ENCODE data around the gene RHBDL1. TPM values are rescaled to one million over a fixed set of nuclear protein-coding genes. Genes with fewer than 3 reads are reported as not detected.
A peak's percentile ranks its signal among the peaks of the same experiment; 100 is the strongest.

Gene RHBDL1
- total and polyA plus RNA-seq, 9 of the 15 experiments (the other 6 are each of a cell fraction or from before 2014, with no cell fraction given), result 0.03 to 5.6 (median 1.3) TPM; not detected in 1

DNA sequence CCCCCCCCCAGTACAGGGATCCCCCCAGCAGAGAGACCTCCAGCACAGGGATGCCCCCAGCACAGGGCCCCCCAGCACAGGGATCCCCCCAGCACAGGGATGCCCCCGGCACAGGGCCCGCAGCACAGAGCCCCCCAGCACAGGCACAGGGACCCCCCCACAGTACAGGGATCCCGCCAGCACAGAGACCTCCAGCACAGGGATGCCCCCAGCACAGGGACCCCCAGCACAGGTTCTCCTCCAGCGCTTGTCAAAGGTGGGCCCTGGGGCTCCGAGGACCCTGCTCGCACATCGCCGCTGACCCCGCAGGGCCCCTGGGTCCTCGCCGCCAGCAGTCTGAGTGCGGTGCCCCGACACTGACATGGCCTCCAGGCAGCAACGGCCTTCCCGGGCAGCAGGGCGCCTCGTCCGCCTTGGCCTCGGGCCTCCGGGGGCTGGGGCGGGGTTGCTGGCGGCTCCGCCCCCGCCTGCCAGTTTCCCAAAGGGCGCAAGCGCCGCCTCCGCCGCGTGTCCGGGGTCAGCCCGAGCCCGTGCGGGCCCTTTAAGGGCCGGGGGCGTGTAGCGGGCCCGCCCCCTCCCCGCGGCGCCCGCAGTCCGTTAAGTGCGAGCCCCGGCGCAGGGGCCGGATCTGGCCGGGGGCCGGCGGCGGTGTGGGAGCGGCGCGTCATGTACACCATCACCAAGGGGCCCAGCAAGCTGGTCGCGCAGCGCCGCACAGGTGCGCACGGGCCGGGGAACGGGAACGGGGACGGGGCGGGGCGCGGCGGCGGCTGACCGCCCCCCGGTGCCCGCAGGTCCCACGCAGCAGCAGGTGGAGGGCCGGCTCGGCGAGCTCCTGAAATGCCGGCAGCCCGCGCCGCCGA lies 33.9 kb upstream of the RHBDL1 start, which contains the start of gene MCRIP2 (continued):
- TF ChIP-seq, protein P1, sequence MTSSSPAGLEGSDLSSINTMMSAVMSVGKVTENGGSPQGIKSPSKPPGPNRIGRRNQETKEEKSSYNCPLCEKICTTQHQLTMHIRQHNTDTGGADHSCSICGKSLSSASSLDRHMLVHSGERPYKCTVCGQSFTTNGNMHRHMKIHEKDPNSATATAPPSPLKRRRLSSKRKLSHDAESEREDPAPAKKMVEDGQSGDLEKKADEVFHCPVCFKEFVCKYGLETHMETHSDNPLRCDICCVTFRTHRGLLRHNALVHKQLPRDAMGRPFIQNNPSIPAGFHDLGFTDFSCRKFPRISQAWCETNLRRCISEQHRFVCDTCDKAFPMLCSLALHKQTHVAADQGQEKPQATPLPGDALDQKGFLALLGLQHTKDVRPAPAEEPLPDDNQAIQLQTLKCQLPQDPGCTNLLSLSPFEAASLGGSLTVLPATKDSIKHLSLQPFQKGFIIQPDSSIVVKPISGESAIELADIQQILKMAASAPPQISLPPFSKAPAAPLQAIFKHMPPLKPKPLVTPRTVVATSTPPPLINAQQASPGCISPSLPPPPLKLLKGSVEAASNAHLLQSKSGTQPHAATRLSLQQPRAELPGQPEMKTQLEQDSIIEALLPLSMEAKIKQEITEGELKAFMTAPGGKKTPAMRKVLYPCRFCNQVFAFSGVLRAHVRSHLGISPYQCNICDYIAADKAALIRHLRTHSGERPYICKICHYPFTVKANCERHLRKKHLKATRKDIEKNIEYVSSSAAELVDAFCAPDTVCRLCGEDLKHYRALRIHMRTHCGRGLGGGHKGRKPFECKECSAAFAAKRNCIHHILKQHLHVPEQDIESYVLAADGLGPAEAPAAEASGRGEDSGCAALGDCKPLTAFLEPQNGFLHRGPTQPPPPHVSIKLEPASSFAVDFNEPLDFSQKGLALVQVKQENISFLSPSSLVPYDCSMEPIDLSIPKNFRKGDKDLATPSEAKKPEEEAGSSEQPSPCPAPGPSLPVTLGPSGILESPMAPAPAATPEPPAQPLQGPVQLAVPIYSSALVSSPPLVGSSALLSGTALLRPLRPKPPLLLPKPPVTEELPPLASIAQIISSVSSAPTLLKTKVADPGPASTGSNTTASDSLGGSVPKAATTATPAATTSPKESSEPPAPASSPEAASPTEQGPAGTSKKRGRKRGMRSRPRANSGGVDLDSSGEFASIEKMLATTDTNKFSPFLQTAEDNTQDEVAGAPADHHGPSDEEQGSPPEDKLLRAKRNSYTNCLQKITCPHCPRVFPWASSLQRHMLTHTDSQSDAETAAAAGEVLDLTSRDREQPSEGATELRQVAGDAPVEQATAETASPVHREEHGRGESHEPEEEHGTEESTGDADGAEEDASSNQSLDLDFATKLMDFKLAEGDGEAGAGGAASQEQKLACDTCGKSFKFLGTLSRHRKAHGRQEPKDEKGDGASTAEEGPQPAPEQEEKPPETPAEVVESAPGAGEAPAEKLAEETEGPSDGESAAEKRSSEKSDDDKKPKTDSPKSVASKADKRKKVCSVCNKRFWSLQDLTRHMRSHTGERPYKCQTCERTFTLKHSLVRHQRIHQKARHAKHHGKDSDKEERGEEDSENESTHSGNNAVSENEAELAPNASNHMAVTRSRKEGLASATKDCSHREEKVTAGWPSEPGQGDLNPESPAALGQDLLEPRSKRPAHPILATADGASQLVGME (CRISPR knock-in tag; IDR thresholded peaks at IDR 0.05), result no peak
- TF ChIP-seq SMAD4 (CRISPR knock-in tag; conservative IDR thresholded peaks at IDR 0.05) (no peak), CEBPB (tag; IDR thresholded peaks at IDR 0.05) (no peak), HCFC1 (IDR thresholded peaks at IDR 0.05; ENCODE audit: low read depth, low read length) (no peak), ZBTB8A (IDR thresholded peaks at IDR 0.05; ENCODE audit: partially characterized antibody) (no peak), ETV5 (CRISPR knock-in tag; IDR thresholded peaks at IDR 0.05; ENCODE audit: low read depth) (no peak), FOXM1 (IDR thresholded peaks at IDR 0.05; ENCODE audit: low read depth) (no peak), FOXM1 (CRISPR knock-in tag; IDR thresholded peaks at IDR 0.05; ENCODE audit: low read depth) (peak; percentile 78; the same call in 1 of the 2 replicates), ESRRA (IDR thresholded peaks at IDR 0.05; ENCODE audit: borderline replicate concordance, low read depth) (no peak; the same call in 1 of the 2 replicates), EP400 (IDR thresholded peaks at IDR 0.05) (no peak), ZNF431 (CRISPR knock-in tag; IDR thresholded peaks at IDR 0.05) (no peak), POLR2H (tag; IDR thresholded peaks at IDR 0.05; ENCODE audit: low read depth) (peak; percentile 57), SMARCC2 (IDR thresholded peaks at IDR 0.05; ENCODE audit: low read depth) (no peak), TAF7 (tag; IDR thresholded peaks at IDR 0.05) (no peak), KLF1 (tag; IDR thresholded peaks at IDR 0.05) (no peak)
- TF ChIP-seq, protein P2, sequence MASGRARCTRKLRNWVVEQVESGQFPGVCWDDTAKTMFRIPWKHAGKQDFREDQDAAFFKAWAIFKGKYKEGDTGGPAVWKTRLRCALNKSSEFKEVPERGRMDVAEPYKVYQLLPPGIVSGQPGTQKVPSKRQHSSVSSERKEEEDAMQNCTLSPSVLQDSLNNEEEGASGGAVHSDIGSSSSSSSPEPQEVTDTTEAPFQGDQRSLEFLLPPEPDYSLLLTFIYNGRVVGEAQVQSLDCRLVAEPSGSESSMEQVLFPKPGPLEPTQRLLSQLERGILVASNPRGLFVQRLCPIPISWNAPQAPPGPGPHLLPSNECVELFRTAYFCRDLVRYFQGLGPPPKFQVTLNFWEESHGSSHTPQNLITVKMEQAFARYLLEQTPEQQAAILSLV (tag; IDR thresholded peaks at IDR 0.05), result no peak
- TF ChIP-seq, protein P3, sequence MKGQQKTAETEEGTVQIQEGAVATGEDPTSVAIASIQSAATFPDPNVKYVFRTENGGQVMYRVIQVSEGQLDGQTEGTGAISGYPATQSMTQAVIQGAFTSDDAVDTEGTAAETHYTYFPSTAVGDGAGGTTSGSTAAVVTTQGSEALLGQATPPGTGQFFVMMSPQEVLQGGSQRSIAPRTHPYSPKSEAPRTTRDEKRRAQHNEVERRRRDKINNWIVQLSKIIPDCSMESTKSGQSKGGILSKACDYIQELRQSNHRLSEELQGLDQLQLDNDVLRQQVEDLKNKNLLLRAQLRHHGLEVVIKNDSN (CRISPR knock-in tag; IDR thresholded peaks at IDR 0.05), result no peak
- TF ChIP-seq, protein P4, sequence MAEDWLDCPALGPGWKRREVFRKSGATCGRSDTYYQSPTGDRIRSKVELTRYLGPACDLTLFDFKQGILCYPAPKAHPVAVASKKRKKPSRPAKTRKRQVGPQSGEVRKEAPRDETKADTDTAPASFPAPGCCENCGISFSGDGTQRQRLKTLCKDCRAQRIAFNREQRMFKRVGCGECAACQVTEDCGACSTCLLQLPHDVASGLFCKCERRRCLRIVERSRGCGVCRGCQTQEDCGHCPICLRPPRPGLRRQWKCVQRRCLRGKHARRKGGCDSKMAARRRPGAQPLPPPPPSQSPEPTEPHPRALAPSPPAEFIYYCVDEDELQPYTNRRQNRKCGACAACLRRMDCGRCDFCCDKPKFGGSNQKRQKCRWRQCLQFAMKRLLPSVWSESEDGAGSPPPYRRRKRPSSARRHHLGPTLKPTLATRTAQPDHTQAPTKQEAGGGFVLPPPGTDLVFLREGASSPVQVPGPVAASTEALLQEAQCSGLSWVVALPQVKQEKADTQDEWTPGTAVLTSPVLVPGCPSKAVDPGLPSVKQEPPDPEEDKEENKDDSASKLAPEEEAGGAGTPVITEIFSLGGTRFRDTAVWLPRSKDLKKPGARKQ (CRISPR knock-in tag; IDR thresholded peaks at IDR 0.05), result no peak

All from K562 (cell line).